Spleen (tissue), 11 donors: ENCODE measurements around the gene ASPG. TPM values are rescaled to one million over a fixed set of nuclear protein-coding genes. Genes with fewer than 3 reads are reported as not detected.

Experiments
- DNase-seq: peaks from one replicate; pipeline ENCODE4 v3.0.0-alpha.2; 2020
- H3K27ac ChIP-seq, 8 donors: fragments of 200-600 bp; sonication (generic) in 7 of 8; 1 replicate in 4 of 8; 2 replicates in 4 of 8; pipeline versions ENCODE4 v1.5.0 to v1.8.0; 2016 to 2021; ENCODE audit warnings: inconsistent platforms in 4 of 8, mild to moderate bottlenecking in 4 of 8, moderate library complexity in 1 of 8
- H3K27me3 ChIP-seq, 7 donors: fragments of 200-600 bp; sonication (generic) in 6 of 7; replicated peaks in 1 of 7; 1 replicate in 4 of 7; 2 replicates in 3 of 7; pipeline versions ENCODE4 v1.5.0 to v1.8.0; 2016 to 2021; ENCODE audit warnings: inconsistent platforms in 3 of 7, mild to moderate bottlenecking in 1 of 7
- H3K36me3 ChIP-seq, 6 donors: fragments of 200-600 bp; sonication (generic) in 5 of 6; 1 replicate in 4 of 6; 2 replicates in 2 of 6; pipeline versions ENCODE4 v1.5.0 to v1.8.0; 2016 to 2021; ENCODE audit warnings: inconsistent platforms in 2 of 6
- H3K4me1 ChIP-seq, 6 donors: fragments of 200-600 bp; sonication (generic) in 5 of 6; 1 replicate in 3 of 6; 2 replicates in 3 of 6; pipeline versions ENCODE4 v1.5.0 to v1.8.0; 2016 to 2021; ENCODE audit warnings: inconsistent platforms in 3 of 6
- H3K4me3 ChIP-seq, 8 donors: fragments of 200-600 bp; sonication (generic) in 7 of 8; 1 replicate in 4 of 8; 2 replicates in 4 of 8; pipeline versions ENCODE4 v1.5.0 to v1.8.0; 2016 to 2021; ENCODE audit warnings: inconsistent platforms in 4 of 8, mild to moderate bottlenecking in 4 of 8, moderate library complexity in 2 of 8
- H3K9me3 ChIP-seq, 8 donors: fragments of 200-600 bp; sonication (generic) in 7 of 8; 1 replicate in 4 of 8; 2 replicates in 4 of 8; pipeline versions ENCODE4 v1.5.0 to v1.8.0; 2016 to 2021; ENCODE audit warnings: inconsistent platforms in 4 of 8
- CTCF ChIP-seq, 11 experiments: fragments of 200-600 bp in 7 of 11; fragments of 450-650 bp in 4 of 11; sonication (generic) in 4 of 11; IDR thresholded peaks in 8 of 11; conservative IDR thresholded peaks in 3 of 11; 1 replicate in 7 of 11; 2 replicates in 4 of 11; pipeline versions ENCODE4 v1.4.0 to v1.8.0; 2016 to 2021; ENCODE audit warnings: antibody characterized with exemption in 11 of 11, inconsistent platforms in 4 of 11, mild to moderate bottlenecking in 1 of 11
- POLR2A ChIP-seq, 3 donors: fragments of 450-650 bp; IDR thresholded peaks; one replicate each; pipeline ENCODE4 v1.5.1; 2017; ENCODE audit warnings: antibody characterized with exemption in 3 of 3, mild to moderate bottlenecking in 1 of 3
- POLR2AphosphoS5 ChIP-seq, 3 donors: sonication (generic); formaldehyde crosslinking; IDR thresholded peaks; one replicate each; pipeline ENCODE4 v1.5.1; 2017; ENCODE audit warnings: antibody characterized with exemption in 3 of 3
- WGBS, 5 donors: extraction: QIAGEN DNeasy Blood & Tissue Kit in 3 of 5; methylation state at CpG; one replicate each; pipeline versions ENCODE4 v1.1.5 to v1.1.7; 2013 to 2018; 5-methylcytosine and 5-hydroxymethylcytosine counted together
- intact Hi-C: fragments of 100-400 bp; cut with DNase I; formaldehyde crosslinking; loops from one replicate; pipeline ENCODE4 v1.15.0; 2023; ENCODE audit warnings: low total_unique reads
- polyA plus RNA-seq, 3 donors: library from polyadenylated mRNA; stranded (reverse); fragments of 200-250 nt; gene quantifications; one replicate each; pipeline ENCODE4 v1.2.1, GENCODE V29; 2013
- total RNA-seq, 7 donors: library from RNA; depleted of rRNA in 3 of 7; stranded (reverse); fragments of >200 nt in 3 of 7; fragmentation: NEBNext Ultra II Directional in 4 of 7; extraction: Animal tissue kit (Norgen Biotek cat#: 25700) in 4 of 7; gene quantifications; one replicate each; pipeline versions ENCODE4 v1.1.0 to v1.2.1, GENCODE V29; 2016 to 2021
- donor health status: healthy with polysubstance abuse.
- donor health status: DM: no; HTN: no; CAD: no; lungs with moderate emphysema.
- donor health status: DM: no; HTN: no; CAD: no.
- donor health status: Bipolar disorder and iron deficiency.
- donor health status: healthy.
- donor health status: DM: no; HTN: no; CAD: no.
- donor health status: DM: yes; HTN: yes; CAD: no.

Gene ASPG
- total and polyA plus RNA-seq, 10 donors = 0.05 to 0.67 (median 0.26) TPM; not detected in 3

- no peaks in the 10 kb centered on the region for H3K36me3 ChIP-seq
- no peaks in the 10 kb centered on the region for H3K9me3 ChIP-seq
- peak; percentile 66 for DNase-seq
- no peak overlapping the region for H3K4me3 ChIP-seq
- no peaks in the 10 kb centered on the region for H3K4me1 ChIP-seq
- TF ChIP-seq POLR2A (IDR thresholded peaks at IDR 0.05) = no peak
- TF ChIP-seq CTCF (IDR thresholded peaks at IDR 0.05 in 8 of 11, conservative IDR thresholded peaks at IDR 0.05 in 3 of 11) = no peak
- no peak for TF ChIP-seq POLR2AphosphoS5 (IDR thresholded peaks at IDR 0.05)
- H3K27me3 ChIP-seq = peaks cover 0 to 75% (median 13%) of the 10 kb centered on the region in 7 donors
- intact Hi-C loops = no loop called here
- no peak overlapping the region for H3K27ac ChIP-seq
- WGBS, 5 donors = 65 to 78% (median 70%) methylated on average over 15 to 18 of the region's 18 CpGs
Measured at GRCh38 chr14:104110491-104111209, 25.1 kb downstream of the ASPG start.

GRCh38 chr14:104111301-104112112 lies 26.0 kb downstream of the ASPG start:
- DNase-seq = peak; percentile 68
- 71 to 81% (median 76%) methylated on average over 11 to 21 of the region's 21 CpGs for WGBS, 5 donors
- H3K36me3 ChIP-seq = no peaks in the 10 kb centered on the region

GRCh38 chr14:104112113-104112505 lies 26.6 kb downstream of the ASPG start:
- H3K4me1 ChIP-seq = peaks cover 5 to 13% (median 12%) of the 10 kb centered on the region in 6 donors
- no peak overlapping the region for H3K4me3 ChIP-seq
- H3K9me3 ChIP-seq = no peaks in the 10 kb centered on the region
- 72 to 92% (median 89%) methylated on average over 6 of the region's 6 CpGs for WGBS, 5 donors
- H3K36me3 ChIP-seq = no peaks in the 10 kb centered on the region
- no peak for DNase-seq
- no peak overlapping the region for H3K27ac ChIP-seq
- intact Hi-C loops = no loop called here
- no peak for TF ChIP-seq POLR2A (IDR thresholded peaks at IDR 0.05)
- TF ChIP-seq CTCF (IDR thresholded peaks at IDR 0.05 in 8 of 11, conservative IDR thresholded peaks at IDR 0.05 in 3 of 11) = no peak
- no peak for TF ChIP-seq POLR2AphosphoS5 (IDR thresholded peaks at IDR 0.05)
- H3K27me3 ChIP-seq = peaks cover 0 to 83% (median 25%) of the 10 kb centered on the region in 7 donors

More at GRCh38 chr14:104111301-104112112, 26.0 kb downstream of the ASPG start:
- Histone ChIP-seq H3K27ac (no peak overlapping the region), H3K9me3 (no peaks in the 10 kb centered on the region), H3K27me3 (peaks cover 0 to 78% (median 19%) of the 10 kb centered on the region in 7 donors), H3K4me1 (peaks cover 0 to 7% (median 6%) of the 10 kb centered on the region in 6 donors), H3K4me3 (no peak overlapping the region)
- intact Hi-C loops = no loop called here
- TF ChIP-seq POLR2AphosphoS5 (IDR thresholded peaks at IDR 0.05) = no peak
- TF ChIP-seq POLR2A (IDR thresholded peaks at IDR 0.05) = no peak
- no peak for TF ChIP-seq CTCF (IDR thresholded peaks at IDR 0.05 in 8 of 11, conservative IDR thresholded peaks at IDR 0.05 in 3 of 11)
